RKO (cell line): ENCODE measurements around the gene AGBL4.

ENCODE experiments used
- DNase-seq: peaks from one replicate; pipeline ENCODE4 v3.0.0-alpha.2; 2016; ENCODE audit warnings: low spot score

The AGBL4 gene

DNA sequence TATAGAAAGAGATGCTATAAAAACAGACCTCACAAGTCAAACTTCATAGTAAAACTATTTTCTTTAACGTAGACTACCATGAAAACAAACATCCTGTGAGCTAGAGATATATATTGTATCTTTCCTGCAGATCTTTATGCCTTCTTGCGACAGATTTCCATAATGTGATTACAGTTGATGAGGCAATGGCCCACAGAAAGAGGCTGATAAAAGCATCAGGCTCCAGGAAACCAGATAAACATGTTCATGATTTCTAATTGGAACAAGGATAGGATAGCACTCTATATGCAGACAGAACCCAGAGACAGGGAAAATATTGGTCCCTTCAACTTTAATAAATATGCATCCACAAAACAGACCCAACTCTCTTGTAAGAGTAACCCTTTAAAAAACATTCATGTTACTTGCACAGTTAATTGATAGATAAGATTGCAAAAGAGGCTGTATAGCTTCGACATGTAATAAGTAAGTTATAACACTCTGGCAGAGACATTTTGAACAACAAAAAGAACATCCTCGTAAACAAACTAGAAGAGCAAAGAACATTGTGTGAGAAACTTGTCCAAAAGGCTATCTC is 329.4 kb downstream of the AGBL4 start:
- DNase-seq = no peak

DNA sequence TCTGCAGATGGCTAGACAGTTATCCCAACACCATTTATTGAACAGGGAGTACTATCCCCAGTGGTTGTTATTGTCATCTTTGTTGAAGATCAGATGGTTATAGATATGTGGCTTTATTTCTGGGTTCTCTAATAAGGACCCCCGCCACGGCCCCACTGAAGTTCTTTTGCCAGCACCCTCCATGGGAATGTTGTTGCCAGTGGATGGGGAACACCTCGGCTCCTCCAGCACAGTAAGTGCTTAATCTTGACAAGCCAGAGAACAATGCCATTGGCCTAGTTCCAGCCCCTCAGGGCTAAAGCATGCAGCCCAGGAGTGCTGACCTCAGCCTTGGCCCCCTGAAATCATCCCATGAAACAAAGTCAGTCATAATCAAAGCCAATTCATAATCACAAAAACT is 337.6 kb downstream of the AGBL4 start:
- DNase-seq = no peak

DNA sequence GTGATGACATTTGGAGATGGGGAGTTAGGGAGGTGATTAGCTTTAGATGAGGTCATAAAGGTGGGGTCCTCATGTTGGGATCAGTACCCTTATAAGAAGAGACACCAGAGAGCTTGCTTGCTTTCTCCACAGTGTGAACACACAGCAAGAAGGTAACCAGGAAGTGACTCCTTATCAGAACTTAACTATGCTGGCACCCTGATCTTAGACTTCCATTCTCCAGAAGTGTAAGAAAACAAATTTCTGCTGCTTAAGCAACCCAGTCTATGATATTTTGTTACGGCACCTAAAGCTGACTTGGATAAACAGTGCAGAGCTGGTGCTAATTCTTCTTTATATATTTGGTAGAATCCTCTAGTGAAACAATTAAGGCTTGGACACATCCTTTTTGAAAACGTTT is 346.0 kb downstream of the AGBL4 start:
- no peak for DNase-seq

DNA sequence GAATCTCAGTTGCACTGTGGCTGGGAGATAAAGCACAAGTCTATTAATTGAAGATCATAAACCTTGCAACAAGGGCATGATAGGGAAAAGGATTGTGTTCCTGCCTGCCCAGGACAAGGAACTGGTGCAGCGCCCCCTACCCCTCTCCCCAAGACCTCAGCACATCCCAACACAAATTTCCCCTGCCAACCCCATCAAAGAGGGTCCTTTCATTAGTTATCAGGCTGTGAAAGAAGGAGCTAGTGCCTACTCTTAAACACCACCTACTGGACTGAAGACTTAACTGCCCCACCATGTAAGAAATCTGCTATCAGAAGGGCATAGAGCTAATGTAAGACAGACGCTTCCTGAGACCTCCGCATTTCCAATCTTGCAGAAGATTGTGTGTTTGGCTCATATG is 372.6 kb downstream of the AGBL4 start:
- DNase-seq = no peak

DNA sequence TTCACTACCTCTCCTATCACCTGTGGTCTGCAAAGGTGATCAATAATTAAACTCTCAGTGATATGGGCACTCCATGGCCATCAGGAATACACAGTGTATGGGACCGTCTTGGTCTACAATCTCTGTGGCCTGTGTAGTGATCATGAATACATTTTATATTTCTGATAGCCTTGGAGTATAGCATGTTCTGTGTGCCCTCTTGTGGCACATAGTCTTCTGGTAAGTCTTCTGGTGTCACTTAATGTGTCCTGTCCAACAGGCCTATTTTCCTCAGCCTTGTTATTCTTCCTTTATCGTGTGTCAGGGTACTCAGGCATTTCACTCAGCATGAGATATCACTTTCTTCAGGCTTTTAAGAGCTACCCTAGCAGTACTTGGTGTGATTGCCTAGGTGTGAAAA is 393.6 kb downstream of the AGBL4 start:
- no peak for DNase-seq

DNA sequence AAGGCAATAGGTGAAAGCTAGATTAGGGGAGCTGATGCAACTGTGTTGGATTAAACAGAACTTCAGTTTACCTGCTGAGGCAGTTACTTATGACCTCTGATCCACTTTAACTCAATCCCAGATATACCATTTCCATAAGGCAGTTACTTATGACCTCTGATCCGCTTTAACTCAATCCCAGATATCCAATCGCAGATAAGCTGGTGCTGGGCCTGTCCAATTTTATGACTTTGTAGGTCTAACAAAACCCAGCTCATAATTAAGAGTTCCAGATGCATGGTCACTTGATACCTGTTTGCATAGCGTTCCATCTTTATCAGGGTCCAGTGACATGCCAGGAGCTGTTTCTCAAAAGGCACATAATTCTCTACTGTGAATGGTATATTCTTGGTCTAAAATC is 396.0 kb downstream of the AGBL4 start:
- DNase-seq = no peak

DNA sequence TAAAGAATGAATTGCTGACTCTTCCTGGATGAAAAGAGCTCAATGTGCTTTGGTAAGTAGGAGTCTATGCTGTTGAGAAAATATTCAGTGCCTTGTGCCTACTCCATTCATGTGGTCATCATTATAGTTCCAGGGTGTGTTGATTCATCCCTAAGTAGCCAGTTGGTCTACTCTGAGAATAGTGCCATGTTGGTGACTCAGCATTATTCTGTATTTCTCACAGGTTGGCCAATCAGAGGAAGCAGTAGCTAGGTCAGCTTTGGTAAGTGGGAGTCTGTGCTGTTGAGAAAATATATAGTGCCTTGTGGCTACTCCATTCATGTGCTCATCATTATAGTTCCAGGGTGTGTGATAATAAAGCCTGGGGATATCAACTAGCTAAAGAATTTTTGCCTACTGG is 397.3 kb downstream of the AGBL4 start:
- DNase-seq = peak; percentile 24

DNA sequence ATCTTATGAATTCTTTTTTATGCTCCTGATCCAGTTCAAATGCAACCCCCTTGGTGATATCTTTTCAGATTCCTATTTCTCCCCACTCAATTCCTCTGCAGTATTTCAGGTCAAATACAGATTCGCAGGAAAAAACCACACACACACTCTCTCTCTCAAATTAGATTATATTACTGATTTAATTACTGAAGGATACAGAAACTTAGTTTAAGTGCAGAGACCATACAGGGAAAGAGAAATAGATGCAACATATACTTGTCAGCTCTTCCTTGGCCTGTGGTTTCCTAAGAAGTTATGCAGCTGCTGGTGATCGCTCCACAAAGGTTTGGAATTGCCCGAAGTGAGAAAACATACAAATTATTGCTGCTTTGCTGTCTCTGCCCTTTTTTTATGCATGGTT is 400.9 kb downstream of the AGBL4 start:
- no peak for DNase-seq

DNA sequence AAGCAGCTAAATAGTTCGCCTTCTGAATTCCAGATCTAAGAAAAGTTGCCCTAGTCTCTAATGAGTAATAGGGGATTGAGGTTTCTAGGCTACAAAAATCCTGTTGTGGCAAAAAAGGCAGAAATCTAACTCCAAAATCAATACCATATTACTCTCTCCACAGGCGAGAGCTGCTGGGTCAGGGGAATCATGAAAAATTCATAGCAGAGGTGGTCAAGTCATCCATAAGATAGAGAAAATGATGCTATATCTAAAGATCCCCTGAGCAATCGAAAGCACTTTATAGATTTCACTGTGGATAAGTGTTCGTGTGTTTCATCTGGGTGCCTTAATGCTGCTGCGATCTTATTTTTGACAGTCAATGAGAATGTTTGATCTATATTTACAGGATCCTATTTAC is 417.7 kb downstream of the AGBL4 start:
- no peak for DNase-seq

DNA sequence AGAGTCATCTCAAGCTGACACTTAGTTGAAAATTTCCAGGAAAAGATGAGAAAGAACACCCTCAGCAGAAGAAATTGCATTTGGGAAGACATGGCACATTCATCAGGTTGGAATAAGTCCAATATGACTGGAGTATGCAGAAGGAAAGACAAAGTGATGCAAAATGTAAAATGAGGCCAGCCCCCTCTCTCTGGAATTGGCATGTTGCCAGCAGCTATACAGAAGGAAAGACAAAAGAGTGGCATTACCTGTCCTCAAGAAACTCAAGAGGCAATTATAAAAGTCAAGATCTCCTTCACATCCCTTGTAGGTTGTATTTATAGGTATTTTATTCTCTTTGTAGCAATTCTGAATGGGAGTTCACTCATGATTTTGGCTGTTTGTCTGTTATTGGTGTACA is 426.3 kb downstream of the AGBL4 start:
- no peak for DNase-seq

DNA sequence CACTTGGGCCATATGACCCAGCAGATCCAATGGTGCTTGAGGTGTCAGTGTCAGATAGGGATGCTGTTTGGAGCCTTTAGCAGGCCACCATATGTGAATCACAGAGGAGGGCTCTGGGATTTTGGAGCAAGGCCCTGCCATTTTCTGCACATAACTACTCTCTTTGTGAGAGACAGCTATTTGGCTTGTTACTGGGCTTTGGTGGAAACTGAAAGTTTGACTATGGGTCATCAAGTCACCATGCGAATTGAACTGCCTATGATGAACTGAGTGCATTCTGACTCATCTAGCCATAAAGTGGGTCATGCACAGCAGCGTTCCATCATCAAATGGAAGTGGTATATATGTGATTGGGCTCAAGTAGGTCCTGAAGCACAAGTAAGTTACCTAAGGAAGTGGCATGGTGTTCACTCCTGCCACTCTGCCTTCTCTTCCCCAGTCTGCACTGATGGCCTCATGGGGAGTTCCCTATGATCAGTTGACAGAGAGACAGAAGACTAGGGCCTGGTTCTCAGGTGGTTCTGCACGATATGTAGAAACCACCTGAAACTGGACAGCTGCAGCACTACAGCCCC is 447.3 kb downstream of the AGBL4 start:
- DNase-seq = no peak

DNA sequence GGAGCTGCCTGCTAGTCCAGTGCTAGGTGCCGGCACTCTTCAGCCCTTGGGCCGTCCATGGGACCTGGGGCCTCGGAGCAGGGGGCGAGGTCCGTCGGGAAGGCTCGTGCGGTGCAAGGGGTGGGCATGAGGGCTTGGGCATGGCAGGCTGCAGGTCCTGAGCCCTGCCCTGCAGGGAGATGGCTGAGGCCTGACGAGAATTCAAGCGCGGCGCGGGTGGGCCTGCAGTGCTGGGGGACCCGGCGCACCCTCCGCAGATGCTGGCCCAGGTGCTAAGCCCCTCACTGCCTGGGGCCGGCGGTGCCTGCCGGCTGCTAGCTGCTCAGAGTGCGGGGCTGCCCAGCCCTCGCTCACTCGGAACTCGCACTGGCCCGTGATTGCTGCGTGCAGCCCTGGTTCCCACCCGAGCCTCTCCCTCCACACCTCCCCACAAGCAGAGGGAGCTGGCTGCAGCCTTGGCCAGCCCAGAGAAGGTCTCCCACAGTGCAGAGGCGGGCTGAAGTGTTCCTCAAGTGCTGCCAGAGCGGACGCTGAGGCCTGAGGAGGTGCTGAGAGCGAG is 467.0 kb downstream of the AGBL4 start:
- DNase-seq = no peak

DNA sequence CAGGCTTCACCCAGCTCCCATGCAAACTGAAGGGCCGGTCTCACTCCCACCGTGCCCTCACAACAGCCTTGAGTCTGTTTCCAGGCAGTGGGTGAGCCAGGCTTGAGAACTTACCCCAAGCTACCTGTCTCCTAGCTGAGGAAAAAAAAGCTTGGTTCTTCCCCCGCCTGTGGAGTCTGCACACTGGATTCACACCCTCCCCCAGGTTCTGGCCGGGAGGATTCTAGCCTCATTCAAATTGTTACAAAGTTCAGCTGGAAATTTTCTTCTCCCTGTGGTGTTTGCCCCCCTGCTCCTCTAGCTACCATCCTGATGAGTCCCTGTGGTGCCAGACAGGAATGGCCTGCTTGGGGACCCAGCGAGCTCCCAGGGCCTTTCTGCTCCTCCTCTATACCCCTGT is 471.7 kb downstream of the AGBL4 start:
- DNase-seq = no peak

DNA sequence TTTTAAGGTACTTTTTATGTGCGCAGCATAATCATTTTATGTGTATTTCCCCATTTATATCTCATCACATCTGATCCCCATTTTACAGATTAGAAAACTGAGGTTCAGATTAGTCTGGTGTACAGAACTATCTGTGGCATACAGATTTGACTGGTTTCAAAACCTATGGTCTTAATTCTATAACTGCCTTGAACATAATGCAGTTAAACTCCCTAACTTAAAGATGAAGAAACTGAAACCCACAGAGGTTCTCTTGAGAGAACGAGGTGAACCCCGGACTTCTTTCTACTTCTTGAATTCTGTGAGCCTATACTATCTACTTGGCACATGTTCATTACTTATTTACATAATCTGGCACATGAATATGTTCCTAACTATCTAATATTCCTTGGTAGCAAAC is 479.1 kb downstream of the AGBL4 start:
- no peak for DNase-seq

DNA sequence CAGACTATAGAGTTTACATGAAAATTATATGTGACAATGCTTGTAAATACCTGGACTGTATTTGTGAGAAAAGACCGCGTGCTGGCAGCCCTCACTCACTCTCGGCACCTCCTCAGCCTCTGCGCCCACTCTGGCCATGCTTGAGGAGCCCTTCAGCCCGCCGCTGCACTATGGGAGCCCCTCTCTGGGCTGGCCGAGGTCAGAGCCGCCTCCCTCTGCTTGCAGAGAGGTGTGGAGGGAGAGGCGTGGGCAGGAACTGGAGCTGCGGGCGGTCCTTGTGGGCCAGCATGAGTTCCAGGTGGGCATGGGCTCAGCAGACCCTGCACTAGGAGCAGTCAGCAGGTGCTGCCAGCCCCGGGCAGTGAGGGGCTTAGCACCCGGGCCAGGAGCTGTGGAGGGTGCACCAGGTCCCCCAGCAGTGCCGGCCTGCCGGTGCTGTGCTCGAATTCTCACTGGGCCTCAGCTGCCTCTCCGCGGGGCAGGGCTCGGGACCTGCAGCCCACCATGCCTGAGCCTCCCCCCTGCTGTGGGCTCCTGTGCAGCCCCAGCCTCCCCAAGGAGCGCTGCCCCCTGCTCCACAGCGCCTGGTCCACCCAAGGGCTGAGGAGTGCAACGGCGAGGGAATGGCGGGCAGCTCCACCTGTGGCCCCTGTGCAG is 482.5 kb downstream of the AGBL4 start:
- no peak for DNase-seq

DNA sequence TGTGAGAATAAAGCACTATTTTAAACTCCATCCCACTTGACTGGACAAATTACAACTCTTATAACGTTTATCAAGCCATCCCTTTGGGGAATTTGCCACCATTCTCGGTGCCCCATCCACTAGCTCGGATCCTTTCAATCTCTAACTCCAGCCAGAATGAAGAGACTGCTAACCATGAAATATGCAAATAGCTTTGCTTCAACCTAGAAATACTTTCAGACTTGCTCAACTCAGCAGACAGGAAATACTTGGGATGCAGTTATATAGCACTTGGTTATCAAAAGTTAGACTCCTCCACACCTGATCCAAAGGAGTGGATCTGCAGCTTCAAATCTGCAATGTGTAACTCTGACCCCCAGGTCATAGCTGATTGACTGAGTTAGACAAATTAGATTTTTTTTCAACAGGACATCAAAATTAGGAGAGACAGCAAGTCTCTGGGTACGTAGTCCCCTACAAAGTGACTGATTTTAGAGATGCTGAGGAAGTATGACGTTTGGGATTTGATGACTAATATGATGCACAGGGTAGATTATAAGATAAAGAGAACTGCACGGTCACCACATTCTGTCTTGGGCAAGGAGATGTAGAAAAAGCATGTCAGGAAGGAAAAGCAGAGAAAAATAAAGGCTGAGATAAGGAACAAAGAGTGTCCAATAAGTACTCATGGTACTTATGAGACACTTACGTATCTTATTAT is 496.0 kb downstream of the AGBL4 start:
- no peak for DNase-seq

DNA sequence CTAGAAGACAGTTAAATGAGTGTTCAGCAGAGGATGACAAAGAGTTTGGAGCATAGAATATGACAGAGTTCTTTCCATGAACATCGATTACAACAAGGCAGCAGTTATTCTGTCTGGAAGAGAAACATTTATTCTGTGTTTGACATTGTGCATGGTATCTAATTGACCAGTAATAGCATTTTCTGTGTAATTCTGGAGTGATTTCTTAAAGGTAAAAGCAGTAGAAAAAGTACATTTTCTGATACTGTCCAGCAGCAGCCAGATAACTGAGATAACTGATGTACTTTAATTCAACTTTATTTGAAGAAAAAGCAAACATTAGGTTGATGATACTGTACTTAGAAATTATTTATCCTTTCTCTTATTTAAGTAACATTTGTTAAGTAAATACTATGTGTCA is 497.1 kb downstream of the AGBL4 start:
- no peak for DNase-seq

DNA sequence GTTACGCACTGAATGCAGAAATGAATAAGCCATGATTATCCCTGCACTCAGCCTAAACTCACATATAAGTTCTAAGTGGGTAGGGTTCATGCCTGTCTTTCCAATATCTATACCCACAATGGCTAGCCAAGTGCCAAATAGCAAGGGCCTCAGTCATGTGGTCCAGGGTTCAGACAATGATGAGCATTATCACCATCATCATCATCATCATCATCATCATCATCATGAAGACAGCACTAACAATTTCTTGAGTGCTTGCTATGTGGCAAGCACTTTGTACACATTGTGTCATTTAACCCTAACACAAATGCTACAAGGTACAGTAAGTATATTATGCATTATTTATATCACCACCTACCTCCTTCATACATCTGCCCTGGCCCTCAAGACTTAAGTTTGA is 500.0 kb downstream of the AGBL4 start:
- DNase-seq = no peak

DNA sequence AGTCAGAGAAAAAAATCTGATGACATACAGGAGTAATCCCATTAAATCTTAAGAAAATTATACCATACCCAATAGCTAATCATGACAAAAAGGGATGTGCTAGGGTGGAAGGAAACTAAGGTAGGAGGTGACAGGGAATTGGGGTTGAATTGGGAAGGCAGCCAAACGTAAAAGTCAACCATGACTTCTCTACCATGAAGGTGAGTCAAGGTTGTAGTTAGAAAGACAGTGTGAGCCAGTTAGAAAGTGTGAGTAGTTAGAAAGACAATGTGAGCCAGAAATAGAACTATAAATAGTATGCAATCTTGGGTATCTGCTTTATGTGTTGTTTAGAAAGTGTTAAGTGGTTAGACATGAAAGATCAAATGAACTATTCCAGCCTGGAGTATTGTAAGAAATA is 556.8 kb downstream of the AGBL4 start:
- DNase-seq = no peak

DNA sequence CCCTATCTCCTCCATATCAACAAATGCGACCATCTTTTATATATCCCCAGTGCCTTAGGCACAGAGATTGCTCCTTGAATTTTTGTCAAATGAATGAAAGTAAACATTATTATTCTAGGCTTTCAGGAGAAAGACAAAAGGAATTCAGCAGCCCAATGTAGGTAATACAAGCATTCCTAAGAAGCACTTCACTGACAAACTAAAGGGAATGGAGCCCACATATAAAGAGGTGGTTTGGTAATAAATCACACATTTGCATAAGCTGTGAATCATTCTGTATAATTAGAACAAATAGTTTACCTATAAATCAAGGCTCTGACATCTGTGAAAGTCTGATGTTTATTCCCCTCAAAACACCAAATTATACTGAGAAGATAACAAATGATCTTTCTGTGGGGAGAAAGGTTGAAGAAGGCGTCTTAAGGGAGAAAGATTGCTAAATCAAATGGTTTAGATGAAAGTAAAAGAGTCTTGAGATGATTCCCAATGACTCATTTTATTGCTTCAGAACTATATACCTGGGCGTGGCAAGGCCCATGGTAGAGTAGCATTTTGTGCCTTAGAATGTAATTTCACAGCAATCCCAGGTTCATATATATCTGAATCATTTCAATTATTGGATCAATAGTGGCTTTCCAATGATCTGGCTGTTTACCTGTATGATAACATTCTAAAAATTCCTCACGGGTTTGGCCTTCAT is 558.1 kb downstream of the AGBL4 start:
- DNase-seq = no peak

DNA sequence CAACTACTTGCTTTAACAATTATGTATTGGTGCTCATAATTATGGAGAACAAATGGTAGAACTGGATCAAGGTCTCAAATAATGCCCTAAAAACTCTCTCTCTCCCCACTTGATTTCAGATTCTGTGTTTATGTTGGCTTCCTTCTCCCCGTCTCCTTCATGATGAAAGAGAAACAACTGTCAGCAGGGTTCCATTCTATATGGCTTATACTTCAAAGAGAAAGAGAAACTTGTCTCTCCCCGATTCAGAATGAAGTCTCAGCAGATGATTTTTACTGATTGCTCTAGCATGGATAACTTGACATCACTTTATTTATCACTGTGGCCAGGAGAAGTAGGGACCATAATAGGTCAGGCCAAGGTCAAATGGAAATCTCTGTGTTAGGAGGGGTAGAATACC is 575.6 kb downstream of the AGBL4 start:
- DNase-seq = no peak

DNA sequence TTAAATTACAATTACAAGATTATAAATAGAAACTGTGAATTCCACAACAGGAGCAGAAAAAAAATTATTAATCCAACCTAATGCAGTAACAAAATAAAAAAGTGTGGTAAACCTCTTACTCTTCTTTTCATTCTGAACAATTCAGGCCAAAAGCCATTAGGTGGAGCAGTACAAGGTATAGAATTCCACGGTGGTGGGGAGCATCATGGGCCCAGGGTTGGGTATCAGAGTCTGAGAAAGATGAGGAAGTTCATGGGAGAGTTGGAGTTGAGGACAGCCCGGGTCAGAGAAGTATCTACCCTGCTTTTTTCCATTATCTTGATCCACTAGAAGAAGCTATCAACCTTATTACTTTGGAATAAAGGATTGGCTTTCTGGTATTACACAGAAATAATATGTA is 586.9 kb downstream of the AGBL4 start:
- DNase-seq = no peak

DNA sequence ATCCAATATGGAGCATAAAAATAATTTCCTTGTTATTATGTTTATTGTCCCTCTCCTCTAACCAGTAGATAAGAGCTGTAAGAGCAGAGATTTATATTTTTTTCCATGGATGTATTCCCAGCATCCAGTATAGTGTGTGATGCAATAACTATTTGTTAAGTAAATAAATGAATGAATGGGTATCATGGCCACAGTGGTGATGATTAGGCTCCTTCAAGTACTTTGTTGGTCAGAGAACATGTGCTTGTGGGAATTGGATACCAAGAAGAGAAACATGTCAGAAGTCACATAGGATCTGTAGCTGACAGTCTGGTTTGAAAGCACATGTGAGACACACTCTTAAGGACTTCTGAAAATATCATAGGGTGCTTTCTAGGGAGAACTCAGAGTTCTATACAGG is 588.5 kb downstream of the AGBL4 start:
- no peak for DNase-seq
